HG02623 (cell line): ENCODE data around the gene MAU2.
A peak's percentile ranks its signal among the peaks of the same experiment; 100 is the strongest.

Experiments
- ATAC-seq: cut with Tn5 transposase; IDR thresholded peaks from one replicate; pipeline ENCODE4 v1.9.1; 2021; ENCODE audit warnings: moderate library complexity; ENCODE audit not compliant: unreplicated experiment

The MAU2 gene

GRCh38 chr19:19320361-19321140 is at the start of gene MAU2, which contains the start of gene SUGP1:
Gene MAU2 (plus strand): TSS chr19:19320829. CDS start chr19:19320860, 31 bp downstream.
Gene SUGP1 (minus strand): TSS chr19:19320509. CDS start chr19:19320496, 13 bp downstream.
- peak; percentile 87 for ATAC-seq

- ATAC-seq = no peak
These were observed 48.6 kb upstream of the MAU2 start for GRCh38 chr19:19271828-19272599.

- ATAC-seq = no peak
These were observed 46.5 kb upstream of the MAU2 start for GRCh38 chr19:19274146-19274545.

- ATAC-seq = no peak
These were observed 45.7 kb upstream of the MAU2 start for GRCh38 chr19:19274716-19275565.

- no peak for ATAC-seq
These were observed 44.2 kb upstream of the MAU2 start for GRCh38 chr19:19276386-19276785.

- no peak for ATAC-seq
These were observed 43.8 kb upstream of the MAU2 start for GRCh38 chr19:19276851-19277250.

GRCh38 chr19:19278315-19278714 is 42.3 kb upstream of the MAU2 start:
- ATAC-seq = no peak

- ATAC-seq = no peak
These were observed 41.5 kb upstream of the MAU2 start for GRCh38 chr19:19279062-19279612.

GRCh38 chr19:19279853-19280252 is 40.8 kb upstream of the MAU2 start:
- no peak for ATAC-seq

- no peak for ATAC-seq
These were observed 40.1 kb upstream of the MAU2 start for GRCh38 chr19:19280561-19280960.

GRCh38 chr19:19285686-19286085 is 34.9 kb upstream of the MAU2 start:
- no peak for ATAC-seq

- ATAC-seq = no peak
These were observed 28.0 kb upstream of the MAU2 start for GRCh38 chr19:19292607-19293006.

- no peak for ATAC-seq
These were observed 25.7 kb upstream of the MAU2 start for GRCh38 chr19:19294914-19295313.

- ATAC-seq = no peak
These were observed 23.5 kb upstream of the MAU2 start for GRCh38 chr19:19296953-19297689.

- no peak for ATAC-seq
These were observed 22.9 kb upstream of the MAU2 start for GRCh38 chr19:19297759-19298158.

GRCh38 chr19:19300613-19301012 is 20.0 kb upstream of the MAU2 start:
- no peak for ATAC-seq

- no peak for ATAC-seq
These were observed 17.2 kb upstream of the MAU2 start for GRCh38 chr19:19303411-19303810.

GRCh38 chr19:19304186-19304965 is 16.3 kb upstream of the MAU2 start:
- ATAC-seq = no peak

GRCh38 chr19:19305066-19305465 is 15.6 kb upstream of the MAU2 start:
- no peak for ATAC-seq
